ENCODE measurements around the gene PRR22. TPM values are rescaled to one million over a fixed set of nuclear protein-coding genes. Genes with fewer than 3 reads are reported as not detected.

Gene PRR22
- total RNA-seq, 1 experiment from 2014 or later: 8.1 TPM

GRCh38 chr19:5786593-5787408, 2.3 kb upstream of the PRR22 start:
- Histone ChIP-seq H4K5ac (ENCODE audit: insufficient read length, low read depth, low read length) (no peak overlapping the region), H3K9me3 (ENCODE audit: control insufficient read depth, low read depth, low read length) (no peaks in the 10 kb centered on the region), H3K4me1 (ENCODE audit: insufficient read depth, low read length) (no peaks in the 10 kb centered on the region), H3K14ac (ENCODE audit: insufficient read depth, low read length) (no peak overlapping the region), H2BK12ac (ENCODE audit: insufficient read length, low read depth, low read length) (no peak overlapping the region), H3K18ac (ENCODE audit: insufficient read length, low read depth, low read length) (no peak overlapping the region), H3K79me2 (ENCODE audit: insufficient read depth, low read length) (no peaks in the 10 kb centered on the region), H2AK5ac (ENCODE audit: insufficient read length, low read length) (no peak overlapping the region), H3K79me1 (ENCODE audit: insufficient read depth, low read depth, low read length, poor library complexity, severe bottlenecking) (no peaks in the 10 kb centered on the region), H4K91ac (ENCODE audit: insufficient read length, low read depth, low read length) (no peak overlapping the region), H3K27ac (ENCODE audit: insufficient read length, low read depth, low read length) (no peak overlapping the region), H3K4me2 (ENCODE audit: insufficient read depth, insufficient read length, low read length) (no peak overlapping the region), H2BK5ac (ENCODE audit: insufficient read length, low read length) (no peak overlapping the region), H2BK15ac (ENCODE audit: low read depth, low read length) (no peak overlapping the region), H2BK120ac (ENCODE audit: low read depth, low read length, poor library complexity, severe bottlenecking) (no peak overlapping the region), H4K20me1 (ENCODE audit: control insufficient read depth, insufficient read depth, insufficient read length) (no peaks in the 10 kb centered on the region), H2AFZ (ENCODE audit: low read length) (no peak overlapping the region), H2BK20ac (ENCODE audit: low read depth, low read length, poor library complexity, severe bottlenecking) (no peak overlapping the region), H3K23me2 (ENCODE audit: insufficient read length, low read depth, low read length, poor library complexity, severe bottlenecking) (no peaks in the 10 kb centered on the region), H3K23ac (ENCODE audit: insufficient read length, low read depth, low read length) (no peak overlapping the region), H3K27me3 (ENCODE audit: insufficient read depth, low read length) (no peaks in the 10 kb centered on the region), H3K4ac (ENCODE audit: low read depth, low read length) (no peak overlapping the region), H3T11ph (ENCODE audit: low read length) (no peak overlapping the region), H3K56ac (ENCODE audit: insufficient read length, low read depth, low read length) (no peak overlapping the region), H4K8ac (replicated peaks; ENCODE audit: insufficient read length, low read depth, low read length) (no peak overlapping the region), H3K9ac (ENCODE audit: extremely low read depth, insufficient read length, low read length) (no peak overlapping the region)
- WGBS (ENCODE audit: extremely low coverage, insufficient read length, low lambda C conversion rate): no CpG with 5 or more reads among the region's 44 CpGs
- DNase-seq: no peak
- Mint-ChIP-seq H3K9me3 (no peaks in the 10 kb centered on the region; a peak in 2 of 5 replicates), H3K4me1 (peaks cover 0 to 8% of the 10 kb centered on the region in 2 experiments; a peak in 3 of 4 replicates), H3K27me3 (ENCODE audit: low read depth) (no peaks in the 10 kb centered on the region), H3K36me3 (ENCODE audit: insufficient read depth in 1 of 3, low read depth in 3 of 3) (peaks cover 25 to 45% (median 43%) of the 10 kb centered on the region in 3 experiments), H3K27ac (no peak overlapping the region), H3K4me3 (no peak overlapping the region)
- no peak for TF ChIP-seq CTCF (conservative IDR thresholded peaks at IDR 0.05)

All from H9 (cell line).